Astrocyte (in vitro differentiated cells and primary cell): ENCODE results near the gene GOLGA7B.

Source experiments
- CTCF ChIP-seq: IDR thresholded peaks from 2 replicates; pipeline ENCODE4 v1.5.1; 2011; ENCODE audit warnings: low read depth, mild to moderate bottlenecking, inconsistent platforms, low read length, moderate library complexity; ENCODE audit not compliant: insufficient read depth
- EZH2 ChIP-seq: IDR thresholded peaks from 2 replicates; pipeline ENCODE4 v1.6.1; 2012; ENCODE audit warnings: mild to moderate bottlenecking, low read length, inconsistent platforms; ENCODE audit not compliant: insufficient read depth

- TF ChIP-seq CTCF (no peak), EZH2 (no peak)
Observed at GRCh38 chr10:97861097-97861750, 11.6 kb downstream of the GOLGA7B start.
